Hepatocyte (in vitro differentiated cells): ENCODE data around the gene FST. TPM values are rescaled to one million over a fixed set of nuclear protein-coding genes. Genes with fewer than 3 reads are reported as not detected.

Source experiments
- DNase-seq: peaks from one replicate; pipeline ENCODE4 v3.0.0-alpha.2; 2016; ENCODE audit warnings: low spot score
- H2AFZ ChIP-seq: fragments of 200-600 bp; sonication (generic); 2 replicates; pipeline ENCODE4 v1.6.0; 2016; ENCODE audit warnings: antibody characterized with exemption, mild to moderate bottlenecking
- H3K27ac ChIP-seq: fragments of 200-600 bp; sonication (generic); 2 replicates; pipeline ENCODE4 v1.5.1; 2016; ENCODE audit warnings: mild to moderate bottlenecking
- H3K27me3 ChIP-seq: fragments of 200-600 bp; sonication (generic); 2 replicates; pipeline ENCODE4 v1.6.1; 2016
- H3K36me3 ChIP-seq: fragments of 200-600 bp; sonication (generic); replicated peaks from 2 replicates; pipeline ENCODE4 v1.5.1; 2016; ENCODE audit warnings: low read depth; ENCODE audit not compliant: insufficient read depth
- H3K4me1 ChIP-seq: fragments of 200-600 bp; sonication (generic); 2 replicates; pipeline ENCODE4 v1.5.1; 2016; ENCODE audit warnings: mild to moderate bottlenecking, moderate library complexity; ENCODE audit not compliant: insufficient read depth
- H3K4me2 ChIP-seq: fragments of 200-600 bp; sonication (generic); 2 replicates; pipeline ENCODE4 v1.6.0; 2016
- H3K4me3 ChIP-seq: fragments of 200-600 bp; sonication (generic); 2 replicates; pipeline ENCODE4 v1.5.1; 2016; ENCODE audit warnings: mild to moderate bottlenecking
- H3K79me2 ChIP-seq: fragments of 200-600 bp; sonication (generic); 2 replicates; pipeline ENCODE4 v1.6.0; 2017; ENCODE audit warnings: mild to moderate bottlenecking
- H3K9me2 ChIP-seq: fragments of 200-600 bp; sonication (generic); replicated peaks from 2 replicates; pipeline ENCODE4 v1.6.0; 2017; ENCODE audit warnings: mild to moderate bottlenecking; ENCODE audit not compliant: insufficient read depth
- H3K9me3 ChIP-seq: fragments of 200-600 bp; sonication (generic); 2 replicates; pipeline ENCODE4 v1.5.1; 2016; ENCODE audit warnings: low read depth, mild to moderate bottlenecking
- H4K20me1 ChIP-seq: fragments of 200-600 bp; sonication (generic); 2 replicates; pipeline ENCODE4 v1.6.0; 2016; ENCODE audit warnings: mild to moderate bottlenecking; ENCODE audit not compliant: insufficient read depth, poor library complexity, severe bottlenecking
- EZH2 ChIP-seq: fragments of 200-600 bp; sonication (generic); IDR thresholded peaks from 2 replicates; pipeline ENCODE4 v1.6.1; 2016; ENCODE audit warnings: antibody characterized with exemption, mild to moderate bottlenecking, borderline replicate concordance
- EZH2phosphoT487 ChIP-seq: fragments of 200-600 bp; sonication (generic); IDR thresholded peaks from one replicate; pipeline ENCODE4 v1.6.1; 2018; ENCODE audit warnings: antibody characterized with exemption, mild to moderate bottlenecking, low read depth, moderate library complexity; ENCODE audit not compliant: unreplicated experiment, severe bottlenecking
- WGBS: methylation state at CpG from one replicate; pipeline ENCODE4 v1.1.6; 2016; ENCODE audit warnings: low lambda C conversion rate; ENCODE audit errors: missing lambda C conversion rate; 5-methylcytosine and 5-hydroxymethylcytosine counted together
- polyA plus RNA-seq: library from polyadenylated mRNA; unstranded; fragments of >200 nt; fragmentation: Nextera tagmentation; extraction: Ambion mirVana; gene quantifications from 2 replicates; pipeline ENCODE4 v1.2.1, GENCODE V29; 2016
- total RNA-seq: library from RNA; depleted of rRNA; stranded (reverse); fragments of >200 nt; gene quantifications from 2 replicates; pipeline ENCODE4 v1.2.3, GENCODE V29; 2014
- TF ChIP-seq, protein P1 (sequence below): fragments of 200-600 bp; sonication (generic); IDR thresholded peaks from 2 replicates; pipeline ENCODE4 v1.5.1; 2016; ENCODE audit warnings: antibody characterized with exemption, mild to moderate bottlenecking; ENCODE audit not compliant: poor library complexity

The FST gene
- total and polyA plus RNA-seq, 2 experiments from 2014 or later, result 18.4 to 35.4 TPM

DNA sequence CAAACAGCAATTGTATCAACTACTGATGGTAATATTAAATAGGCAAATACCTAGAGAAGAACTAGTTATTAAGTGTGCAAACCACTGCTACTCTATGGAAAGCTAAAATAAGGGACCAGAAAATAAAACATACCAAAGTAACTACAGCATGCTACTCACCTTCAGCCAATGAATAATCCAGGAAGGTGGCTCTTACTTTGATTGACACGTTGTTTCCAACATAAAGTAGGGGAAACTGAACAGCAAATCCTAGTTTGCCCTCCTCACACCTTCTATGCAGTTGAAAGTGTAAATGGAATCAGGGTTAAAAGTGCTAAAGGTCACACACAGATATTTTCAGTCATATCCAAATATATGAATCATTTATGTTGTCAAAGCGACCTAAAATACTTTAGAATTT lies 5.1 kb upstream of the FST start:
- H3K4me2 ChIP-seq, result no peak overlapping the region
- DNase-seq, result no peak
- no peaks in the 10 kb centered on the region for H4K20me1 ChIP-seq
- TF ChIP-seq, protein P1, sequence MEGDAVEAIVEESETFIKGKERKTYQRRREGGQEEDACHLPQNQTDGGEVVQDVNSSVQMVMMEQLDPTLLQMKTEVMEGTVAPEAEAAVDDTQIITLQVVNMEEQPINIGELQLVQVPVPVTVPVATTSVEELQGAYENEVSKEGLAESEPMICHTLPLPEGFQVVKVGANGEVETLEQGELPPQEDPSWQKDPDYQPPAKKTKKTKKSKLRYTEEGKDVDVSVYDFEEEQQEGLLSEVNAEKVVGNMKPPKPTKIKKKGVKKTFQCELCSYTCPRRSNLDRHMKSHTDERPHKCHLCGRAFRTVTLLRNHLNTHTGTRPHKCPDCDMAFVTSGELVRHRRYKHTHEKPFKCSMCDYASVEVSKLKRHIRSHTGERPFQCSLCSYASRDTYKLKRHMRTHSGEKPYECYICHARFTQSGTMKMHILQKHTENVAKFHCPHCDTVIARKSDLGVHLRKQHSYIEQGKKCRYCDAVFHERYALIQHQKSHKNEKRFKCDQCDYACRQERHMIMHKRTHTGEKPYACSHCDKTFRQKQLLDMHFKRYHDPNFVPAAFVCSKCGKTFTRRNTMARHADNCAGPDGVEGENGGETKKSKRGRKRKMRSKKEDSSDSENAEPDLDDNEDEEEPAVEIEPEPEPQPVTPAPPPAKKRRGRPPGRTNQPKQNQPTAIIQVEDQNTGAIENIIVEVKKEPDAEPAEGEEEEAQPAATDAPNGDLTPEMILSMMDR, result no peak
- TF ChIP-seq EZH2phosphoT487, result no peak
- TF ChIP-seq EZH2, result no peak
- no peaks in the 10 kb centered on the region for H3K27me3 ChIP-seq
- H2AFZ ChIP-seq, result no peak overlapping the region
- H3K36me3 ChIP-seq, result no peaks in the 10 kb centered on the region
- H3K9me2 ChIP-seq, result no peaks in the 10 kb centered on the region
- H3K4me3 ChIP-seq, result no peak overlapping the region
- H3K4me1 ChIP-seq, result no peaks in the 10 kb centered on the region
- WGBS, result 93% methylated on average over 2 of the region's 2 CpGs
- H3K9me3 ChIP-seq, result no peaks in the 10 kb centered on the region
- no peak overlapping the region for H3K27ac ChIP-seq
- no peaks in the 10 kb centered on the region for H3K79me2 ChIP-seq

DNA sequence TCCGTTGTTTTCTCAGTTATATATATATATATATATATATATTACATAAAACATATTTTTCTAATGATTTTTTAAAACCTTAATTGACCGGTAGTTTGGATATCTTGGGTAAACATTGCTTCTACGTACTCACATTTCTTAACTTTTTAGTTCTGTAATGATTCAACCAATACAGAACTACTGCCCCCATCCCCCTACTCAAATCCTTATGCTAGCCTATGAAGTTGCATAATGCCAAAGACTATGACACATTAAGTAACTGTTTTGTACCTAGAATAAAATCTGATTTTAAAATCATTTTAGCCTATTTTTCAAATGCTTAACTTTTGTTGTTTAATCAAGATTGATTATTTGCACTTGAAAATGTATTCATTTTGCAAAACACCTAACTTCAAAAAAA lies 4.4 kb upstream of the FST start:
- no peaks in the 10 kb centered on the region for H3K9me2 ChIP-seq
- H3K36me3 ChIP-seq, result no peaks in the 10 kb centered on the region
- no peaks in the 10 kb centered on the region for H3K79me2 ChIP-seq
- H2AFZ ChIP-seq, result no peak overlapping the region
- TF ChIP-seq, protein P1, result no peak
- TF ChIP-seq EZH2phosphoT487, result no peak
- no peak for TF ChIP-seq EZH2
- no peaks in the 10 kb centered on the region for H3K9me3 ChIP-seq
- WGBS, result 70% methylated on average over 3 of the region's 3 CpGs
- H4K20me1 ChIP-seq, result no peaks in the 10 kb centered on the region
- no peaks in the 10 kb centered on the region for H3K27me3 ChIP-seq
- H3K4me3 ChIP-seq, result no peak overlapping the region
- no peak overlapping the region for H3K27ac ChIP-seq
- DNase-seq, result no peak
- H3K4me2 ChIP-seq, result no peak overlapping the region
- no peaks in the 10 kb centered on the region for H3K4me1 ChIP-seq

DNA sequence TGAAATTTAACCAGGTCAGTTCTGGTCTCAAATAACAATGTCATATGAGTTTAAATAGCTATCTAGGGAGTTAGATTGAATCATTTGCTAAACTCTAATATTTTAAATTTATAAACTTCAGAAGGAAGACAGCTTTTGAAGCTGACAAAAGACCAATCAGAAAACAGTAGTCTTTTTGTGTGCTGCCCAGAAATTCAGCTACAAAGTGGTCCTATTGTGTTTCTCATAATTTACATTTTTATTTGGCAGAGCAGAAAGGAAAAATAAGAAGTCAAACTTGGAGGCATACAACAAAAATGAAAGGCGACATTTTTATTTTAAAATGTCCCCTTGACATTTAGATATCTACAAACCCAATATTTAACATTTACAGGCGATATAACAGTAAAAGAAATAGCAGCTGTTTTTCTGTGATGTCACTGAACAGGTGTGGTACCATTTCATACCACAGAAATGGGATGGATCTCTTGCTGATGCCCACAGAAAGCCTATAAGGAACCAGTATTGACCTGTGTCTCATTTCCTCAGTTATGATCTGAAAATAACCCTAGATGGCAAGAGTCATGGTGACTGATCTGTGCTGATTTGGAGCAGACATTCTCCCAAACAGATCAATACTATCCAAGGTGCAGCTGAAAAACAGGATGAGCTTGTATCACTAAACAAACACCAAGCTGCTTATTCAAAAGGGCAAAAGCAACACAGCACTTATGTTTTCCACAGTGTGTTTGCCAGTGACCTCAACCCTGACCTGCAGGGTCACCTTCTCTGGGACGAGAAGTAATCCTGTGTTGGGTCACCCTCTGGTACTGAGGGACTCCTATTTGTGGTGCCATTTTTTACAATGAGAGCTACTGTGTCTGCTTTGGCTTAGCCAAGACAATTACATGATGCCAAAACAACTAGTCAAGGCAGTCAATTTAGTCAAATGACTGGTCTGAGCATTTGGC lies 3.6 kb upstream of the FST start:
- no peak overlapping the region for H2AFZ ChIP-seq

More for the DNA sequence above, 3.6 kb upstream of the FST start:
- H4K20me1 ChIP-seq, result no peaks in the 10 kb centered on the region
- no peak overlapping the region for H3K4me2 ChIP-seq
- H3K4me3 ChIP-seq, result no peak overlapping the region
- no peaks in the 10 kb centered on the region for H3K9me3 ChIP-seq
- H3K9me2 ChIP-seq, result no peaks in the 10 kb centered on the region
- H3K4me1 ChIP-seq, result no peaks in the 10 kb centered on the region
- no peaks in the 10 kb centered on the region for H3K27me3 ChIP-seq
- WGBS, result 72% methylated on average over 3 of the region's 3 CpGs
- DNase-seq, result peak; percentile 7
- TF ChIP-seq, protein P1, result no peak
- TF ChIP-seq EZH2phosphoT487 (no peak), EZH2 (no peak)
- H3K27ac ChIP-seq, result no peak overlapping the region
- no peaks in the 10 kb centered on the region for H3K79me2 ChIP-seq
- no peaks in the 10 kb centered on the region for H3K36me3 ChIP-seq
